H1 (cell line): ENCODE measurements around the gene BABAM2.

ENCODE experiments used
- MAX ChIP-seq: IDR thresholded peaks from 2 replicates; pipeline ENCODE4 v1.6.1; 2012; ENCODE audit warnings: inconsistent platforms
- POLR2AphosphoS5 ChIP-seq: IDR thresholded peaks from 2 replicates; pipeline ENCODE4 v1.6.1; 2011; ENCODE audit warnings: low read depth, low read length
- TF ChIP-seq, protein P1 (sequence below), 3 experiments: IDR thresholded peaks; 1 replicate in 2 of 3; 2 replicates in 1 of 3; pipeline versions ENCODE4 v1.5.1 to v1.6.1; 2011; ENCODE audit warnings: low read length in 3 of 3, mild to moderate bottlenecking in 3 of 3, inconsistent platforms in 2 of 3, low read depth in 1 of 3, moderate library complexity in 1 of 3; ENCODE audit not compliant: insufficient read depth in 1 of 3; ENCODE audit errors: control extremely low read depth in 1 of 3

- TF ChIP-seq MAX (no peak), POLR2AphosphoS5 (no peak)
- TF ChIP-seq, protein P1, sequence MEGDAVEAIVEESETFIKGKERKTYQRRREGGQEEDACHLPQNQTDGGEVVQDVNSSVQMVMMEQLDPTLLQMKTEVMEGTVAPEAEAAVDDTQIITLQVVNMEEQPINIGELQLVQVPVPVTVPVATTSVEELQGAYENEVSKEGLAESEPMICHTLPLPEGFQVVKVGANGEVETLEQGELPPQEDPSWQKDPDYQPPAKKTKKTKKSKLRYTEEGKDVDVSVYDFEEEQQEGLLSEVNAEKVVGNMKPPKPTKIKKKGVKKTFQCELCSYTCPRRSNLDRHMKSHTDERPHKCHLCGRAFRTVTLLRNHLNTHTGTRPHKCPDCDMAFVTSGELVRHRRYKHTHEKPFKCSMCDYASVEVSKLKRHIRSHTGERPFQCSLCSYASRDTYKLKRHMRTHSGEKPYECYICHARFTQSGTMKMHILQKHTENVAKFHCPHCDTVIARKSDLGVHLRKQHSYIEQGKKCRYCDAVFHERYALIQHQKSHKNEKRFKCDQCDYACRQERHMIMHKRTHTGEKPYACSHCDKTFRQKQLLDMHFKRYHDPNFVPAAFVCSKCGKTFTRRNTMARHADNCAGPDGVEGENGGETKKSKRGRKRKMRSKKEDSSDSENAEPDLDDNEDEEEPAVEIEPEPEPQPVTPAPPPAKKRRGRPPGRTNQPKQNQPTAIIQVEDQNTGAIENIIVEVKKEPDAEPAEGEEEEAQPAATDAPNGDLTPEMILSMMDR (IDR thresholded peaks at IDR 0.05; ENCODE audit: control extremely low read depth in 1 of 3, insufficient read depth in 1 of 3, low read depth in 1 of 3, low read length in 3 of 3), result no peak
Measured at GRCh38 chr2:28046921-28047320, 156.4 kb downstream of the BABAM2 start.
